Lower leg skin (tissue), 3 donors: ENCODE measurements around the gene SH3RF1.

ENCODE experiments used
- POLR2A ChIP-seq, 2 donors: fragments of 450-650 bp; IDR thresholded peaks; one replicate each; pipeline ENCODE4 v1.6.1; 2016 to 2017; ENCODE audit warnings: antibody characterized with exemption in 2 of 2, mild to moderate bottlenecking in 1 of 2, moderate library complexity in 1 of 2
- TF ChIP-seq, protein P1 (sequence below), 3 donors: fragments of 450-650 bp; IDR thresholded peaks; one replicate each; pipeline ENCODE4 v1.5.1; 2016; ENCODE audit warnings: antibody characterized with exemption in 3 of 3, mild to moderate bottlenecking in 3 of 3, moderate library complexity in 2 of 3

DNA sequence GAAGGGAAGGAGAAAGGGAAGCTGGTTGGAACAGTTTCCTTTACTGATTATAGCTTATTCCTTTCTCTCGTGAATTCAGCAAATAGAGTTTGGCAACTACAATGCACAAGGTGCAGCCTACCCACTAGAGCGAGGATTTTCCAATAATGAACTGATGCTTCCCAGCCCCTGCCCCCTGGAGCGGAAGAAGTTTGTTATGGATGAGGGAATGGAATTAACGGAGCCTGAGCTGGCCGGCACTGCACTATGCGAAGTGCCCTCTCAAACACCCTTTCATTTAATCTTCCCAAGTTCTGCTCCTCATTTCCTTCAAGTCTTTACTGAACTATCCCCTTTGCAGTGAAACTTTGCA is 218.2 kb downstream of the SH3RF1 start:
- no peak for TF ChIP-seq POLR2A (IDR thresholded peaks at IDR 0.05)
- TF ChIP-seq, protein P1, sequence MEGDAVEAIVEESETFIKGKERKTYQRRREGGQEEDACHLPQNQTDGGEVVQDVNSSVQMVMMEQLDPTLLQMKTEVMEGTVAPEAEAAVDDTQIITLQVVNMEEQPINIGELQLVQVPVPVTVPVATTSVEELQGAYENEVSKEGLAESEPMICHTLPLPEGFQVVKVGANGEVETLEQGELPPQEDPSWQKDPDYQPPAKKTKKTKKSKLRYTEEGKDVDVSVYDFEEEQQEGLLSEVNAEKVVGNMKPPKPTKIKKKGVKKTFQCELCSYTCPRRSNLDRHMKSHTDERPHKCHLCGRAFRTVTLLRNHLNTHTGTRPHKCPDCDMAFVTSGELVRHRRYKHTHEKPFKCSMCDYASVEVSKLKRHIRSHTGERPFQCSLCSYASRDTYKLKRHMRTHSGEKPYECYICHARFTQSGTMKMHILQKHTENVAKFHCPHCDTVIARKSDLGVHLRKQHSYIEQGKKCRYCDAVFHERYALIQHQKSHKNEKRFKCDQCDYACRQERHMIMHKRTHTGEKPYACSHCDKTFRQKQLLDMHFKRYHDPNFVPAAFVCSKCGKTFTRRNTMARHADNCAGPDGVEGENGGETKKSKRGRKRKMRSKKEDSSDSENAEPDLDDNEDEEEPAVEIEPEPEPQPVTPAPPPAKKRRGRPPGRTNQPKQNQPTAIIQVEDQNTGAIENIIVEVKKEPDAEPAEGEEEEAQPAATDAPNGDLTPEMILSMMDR (IDR thresholded peaks at IDR 0.05), result no peak
